Measurements from ENCODE around the gene UBXN10. TPM values are rescaled to one million over a fixed set of nuclear protein-coding genes. Genes with fewer than 3 reads are reported as not detected.

UBXN10 gene
- total RNA-seq, 4 donors from 2014 or later = 0.16 to 0.68 (median 0.52) TPM

GRCh38 chr1:20242890-20243479, 57.1 kb downstream of the UBXN10 start:
- TF ChIP-seq CTCF (IDR thresholded peaks at IDR 0.05; ENCODE audit: low read depth) = no peak

Other genes with a start within 250 kb of the UBXN10 start
- 1,000 to 10,000 TPM in 2 of 4 donors, 100 to 1,000 TPM in 2; 214 to 1,021 (median 701) TPM for gene PLA2G2A, start 206.5 kb upstream of the UBXN10 start, total RNA-seq
- 1 to 10 TPM; 2.9 to 5.5 (median 4.0) TPM for gene PLA2G5, start 115.9 kb upstream of the UBXN10 start, total RNA-seq
- gene PLA2G2D, start 66.6 kb upstream of the UBXN10 start, total RNA-seq = under 1 TPM in 1 of 4 donors, not detected in 3; 0.17 TPM
- gene PLA2G2F, start 46.8 kb upstream of the UBXN10 start, total RNA-seq = not detected
- not detected for gene PLA2G2C, start 422 bp downstream of the UBXN10 start, total RNA-seq
- not detected for gene VWA5B1, start 104.8 kb downstream of the UBXN10 start, total RNA-seq

Measured in subcutaneous adipose tissue (tissue), 4 donors.